Endothelial cell of umbilical vein (primary cell): ENCODE data around the gene TCEAL5. TPM values are rescaled to one million over a fixed set of nuclear protein-coding genes. Genes with fewer than 3 reads are reported as not detected.

Source experiments
- BruUV-seq: library from RNA; stranded (reverse); fragments of 400-500 nt; replicated peaks from 2 replicates; lab custom pipeline; 2021; lab: Mats Ljungman, UMichigan
- CTCF ChIA-PET: fragments of 300-600, 350-600 bp; sonication (Branson Sonifier 250); formaldehyde crosslinking; loops from one replicate; lab custom pipeline; 2021; ENCODE audit warnings: antibody characterized with exemption, inconsistent platforms; lab: Charles Lee
- POLR2A ChIA-PET: fragments of 300-600, 350-600 bp; sonication (Branson Sonifier 250); formaldehyde crosslinking; loops from one replicate; lab custom pipeline; 2021; ENCODE audit warnings: antibody characterized with exemption, inconsistent platforms; lab: Charles Lee
- DNase-seq: peaks from one replicate; pipeline ENCODE4 v3.0.0-alpha.2; 2011; ENCODE audit warnings: low read depth, low spot score
- FAIRE-seq: peaks from 2 replicates; lab custom pipeline; 2011; peaks lifted over from hg19 to GRCh38; lab: Jason Lieb, UNC
- H2AFZ ChIP-seq: 2 replicates; pipeline ENCODE4 v1.6.0; 2012; ENCODE audit warnings: low read depth, low read length, control low read depth, inconsistent platforms
- H3K27ac ChIP-seq: 2 replicates; pipeline ENCODE4 v1.5.1; 2011; ENCODE audit warnings: low read depth, mild to moderate bottlenecking, control low read depth, low read length, moderate library complexity; ENCODE audit not compliant: insufficient read depth
- H3K27me3 ChIP-seq, 2 experiments: 2 replicates each; pipeline versions ENCODE4 v1.6.0 to v1.6.1; 2011; ENCODE audit warnings: low read length in 2 of 2, mixed read lengths in 1 of 2; ENCODE audit not compliant: control insufficient read depth in 2 of 2, insufficient read depth in 2 of 2
- H3K36me3 ChIP-seq, 2 experiments: 2 replicates in 1 of 2; 3 replicates in 1 of 2; pipeline ENCODE4 v1.5.1; 2011; ENCODE audit warnings: low read length in 2 of 2, mild to moderate bottlenecking in 1 of 2, moderate library complexity in 1 of 2; ENCODE audit not compliant: control insufficient read depth in 2 of 2, insufficient read depth in 2 of 2; ENCODE audit errors: extremely low read depth in 1 of 2
- H3K4me1 ChIP-seq: 3 replicates; pipeline ENCODE4 v1.5.1; 2011; ENCODE audit warnings: mild to moderate bottlenecking, low read length; ENCODE audit not compliant: control insufficient read depth, insufficient read depth; ENCODE audit errors: extremely low read depth
- H3K4me2 ChIP-seq: 2 replicates; pipeline ENCODE4 v1.6.1; 2011; ENCODE audit warnings: low read length, control low read depth, mixed read lengths; ENCODE audit not compliant: insufficient read depth
- H3K4me3 ChIP-seq, 3 experiments: fragments of 200-600 bp in 1 of 3; sonication (generic), shearing (Covaris generic) in 1 of 3; replicated peaks in 1 of 3; 2 replicates each; pipeline ENCODE4 v1.5.1; 2011 to 2016; ENCODE audit warnings: control low read depth in 3 of 3, low read length in 3 of 3, mild to moderate bottlenecking in 2 of 3, inconsistent platforms in 1 of 3, low read depth in 1 of 3, moderate library complexity in 1 of 3; ENCODE audit not compliant: insufficient read depth in 1 of 3
- H3K79me2 ChIP-seq: 2 replicates; pipeline ENCODE4 v1.6.0; 2012; ENCODE audit warnings: low read length, inconsistent platforms; ENCODE audit not compliant: control insufficient read depth, insufficient read depth
- H3K9ac ChIP-seq: replicated peaks from 2 replicates; pipeline ENCODE3; 2011; ENCODE audit warnings: low read length, control low read depth; ENCODE audit not compliant: insufficient read depth; ENCODE audit errors: extremely low read depth
- H3K9me1 ChIP-seq: replicated peaks from 3 replicates; pipeline ENCODE4 v1.6.0; 2011; ENCODE audit warnings: mild to moderate bottlenecking, low read length; ENCODE audit not compliant: control insufficient read depth, insufficient read depth; ENCODE audit errors: extremely low read depth
- H3K9me3 ChIP-seq: replicated peaks from 2 replicates; pipeline ENCODE4 v1.5.1; 2012; ENCODE audit warnings: low read length, inconsistent platforms; ENCODE audit not compliant: control insufficient read depth, insufficient read depth
- H4K20me1 ChIP-seq: replicated peaks from 2 replicates; pipeline ENCODE3; 2011; ENCODE audit warnings: mild to moderate bottlenecking, low read length; ENCODE audit not compliant: control insufficient read depth, insufficient read depth; ENCODE audit errors: extremely low read depth
- GATA2 ChIP-seq: IDR thresholded peaks from 2 replicates; pipeline ENCODE4 v1.7.0; 2011; ENCODE audit warnings: low read depth, mild to moderate bottlenecking, moderate library complexity, mixed read lengths, low read length; ENCODE audit not compliant: insufficient read length, insufficient read depth
- MYC ChIP-seq: IDR thresholded peaks from one replicate; pipeline ENCODE4 v1.6.1; 2011; ENCODE audit warnings: mild to moderate bottlenecking, low read depth, low read length
- dilution Hi-C: fragments of 300-500 bp; cut with MboI; formaldehyde crosslinking; loops from one replicate; pipeline ENCODE4 v1.15.0; 2019; ENCODE audit warnings: low sequenced_read_pairs; ENCODE audit not compliant: extremely low pct_ligation_motif_present
- intact Hi-C: fragments of 100-400 bp; cut with micrococcal nuclease; formaldehyde crosslinking; loops from one replicate; pipeline ENCODE4 v1.10.0; 2022
- polyA plus RNA-seq, 4 experiments: library from polyadenylated mRNA; depleted of rRNA in 3 of 4; stranded (reverse) in 3 of 4; unstranded in 1 of 4; fragments of >200 nt; gene quantifications; 2 replicates each; pipeline versions ENCODE4 v1.2.1 to v1.2.3, GENCODE V29; 2011 to 2012; ENCODE audit warnings: missing spikeins in 1 of 4
- total RNA-seq: library from RNA; stranded (reverse); gene quantifications from 2 replicates; pipeline ENCODE4 v1.2.3, GENCODE V29; 2021

TCEAL5 gene
- total and polyA plus RNA-seq, 2 donors (not counting 3 experiments of a cell fraction or from before 2014, with no cell fraction given): not detected

DNA sequence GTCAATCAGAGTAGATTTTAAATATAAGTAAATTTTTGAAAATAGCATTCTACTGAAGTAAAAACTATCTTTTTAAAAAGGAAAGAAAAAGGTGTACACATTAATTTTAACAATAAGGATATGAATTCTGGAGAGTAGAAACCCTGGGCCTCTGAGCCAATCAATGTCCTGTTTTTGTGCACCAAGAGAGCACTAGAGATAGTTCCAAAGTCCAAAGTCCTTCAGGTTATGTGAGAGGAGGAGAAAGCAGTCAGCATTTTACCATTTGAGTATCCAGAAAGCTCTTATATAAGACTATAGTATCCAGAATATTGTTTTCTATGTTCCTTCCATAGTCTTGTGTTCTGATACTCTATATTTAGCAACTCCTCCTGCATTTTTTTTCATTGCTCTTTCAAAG, 18.3 kb downstream of the TCEAL5 start:
- Histone ChIP-seq H3K4me2 (no peak overlapping the region), H3K79me2 (peaks cover 14% of the 10 kb centered on the region), H3K9me1 (no peaks in the 10 kb centered on the region), H3K4me3 (no peak overlapping the region), H4K20me1 (no peaks in the 10 kb centered on the region), H2AFZ (no peak overlapping the region), H3K27ac (no peak overlapping the region), H3K9me3 (no peaks in the 10 kb centered on the region), H3K27me3 (peaks cover 4 to 12% of the 10 kb centered on the region in 2 experiments), H3K4me1 (peaks cover 11% of the 10 kb centered on the region), H3K36me3 (no peaks in the 10 kb centered on the region), H3K9ac (no peak overlapping the region)
- no peak for FAIRE-seq
- dilution Hi-C loops (no loop called here), intact Hi-C loops (no loop called here)
- DNase-seq: no peak
- no TSS peak for BruUV-seq
- ChIA-PET CTCF (no interaction called here), POLR2A (no interaction called here)
- TF ChIP-seq GATA2: no peak

- H3K36me3 ChIP-seq: no peaks in the 10 kb centered on the region
- POLR2A ChIA-PET: no interaction called here
- no peaks in the 10 kb centered on the region for H3K9me1 ChIP-seq
- dilution Hi-C loops (no loop called here), intact Hi-C loops (no loop called here)
- BruUV-seq: no TSS peak
- no peak overlapping the region for H3K9ac ChIP-seq
- no peaks in the 10 kb centered on the region for H4K20me1 ChIP-seq
- no peak for DNase-seq
- H3K27ac ChIP-seq: no peak overlapping the region
- TF ChIP-seq MYC: no peak
- FAIRE-seq: no peak
- H3K9me3 ChIP-seq: no peaks in the 10 kb centered on the region
- peaks cover 2 to 4% of the 10 kb centered on the region in 2 experiments for H3K27me3 ChIP-seq
- H3K4me3 ChIP-seq: no peak overlapping the region
- no peak overlapping the region for H3K4me2 ChIP-seq
- CTCF ChIA-PET: no interaction called here
- peaks cover 12% of the 10 kb centered on the region for H3K4me1 ChIP-seq
- no peak overlapping the region for H2AFZ ChIP-seq
- H3K79me2 ChIP-seq: peaks cover 15% of the 10 kb centered on the region
Observed at GRCh38 chrX:103256651-103257050, 19.9 kb downstream of the TCEAL5 start.
